Measurements from ENCODE around the gene CRX.

DNA sequence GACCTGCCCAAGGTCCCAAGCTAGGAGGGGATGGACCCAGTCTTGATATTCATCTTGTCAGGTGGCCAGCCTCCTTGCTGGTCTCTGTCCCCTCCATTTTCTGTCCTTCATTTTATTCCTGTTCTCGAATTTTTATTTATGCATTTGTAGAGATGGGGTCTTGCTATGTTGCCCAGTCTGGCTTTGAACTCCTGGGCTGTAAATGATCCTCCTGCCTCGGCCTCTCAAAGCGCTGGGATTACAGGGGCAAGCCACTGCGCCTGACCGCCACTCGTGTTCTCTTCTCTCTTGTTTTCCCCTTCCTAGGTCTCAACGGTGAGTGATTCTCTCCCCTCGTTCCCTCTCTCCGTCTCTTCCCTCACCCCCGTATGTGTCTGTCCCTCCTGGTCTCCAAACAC is 26.7 kb downstream of the CRX start:
- TF ChIP-seq, protein P1, sequence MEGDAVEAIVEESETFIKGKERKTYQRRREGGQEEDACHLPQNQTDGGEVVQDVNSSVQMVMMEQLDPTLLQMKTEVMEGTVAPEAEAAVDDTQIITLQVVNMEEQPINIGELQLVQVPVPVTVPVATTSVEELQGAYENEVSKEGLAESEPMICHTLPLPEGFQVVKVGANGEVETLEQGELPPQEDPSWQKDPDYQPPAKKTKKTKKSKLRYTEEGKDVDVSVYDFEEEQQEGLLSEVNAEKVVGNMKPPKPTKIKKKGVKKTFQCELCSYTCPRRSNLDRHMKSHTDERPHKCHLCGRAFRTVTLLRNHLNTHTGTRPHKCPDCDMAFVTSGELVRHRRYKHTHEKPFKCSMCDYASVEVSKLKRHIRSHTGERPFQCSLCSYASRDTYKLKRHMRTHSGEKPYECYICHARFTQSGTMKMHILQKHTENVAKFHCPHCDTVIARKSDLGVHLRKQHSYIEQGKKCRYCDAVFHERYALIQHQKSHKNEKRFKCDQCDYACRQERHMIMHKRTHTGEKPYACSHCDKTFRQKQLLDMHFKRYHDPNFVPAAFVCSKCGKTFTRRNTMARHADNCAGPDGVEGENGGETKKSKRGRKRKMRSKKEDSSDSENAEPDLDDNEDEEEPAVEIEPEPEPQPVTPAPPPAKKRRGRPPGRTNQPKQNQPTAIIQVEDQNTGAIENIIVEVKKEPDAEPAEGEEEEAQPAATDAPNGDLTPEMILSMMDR (IDR thresholded peaks at IDR 0.05), result no peak
- TF ChIP-seq POLR2A (IDR thresholded peaks at IDR 0.05), result no peak
